ACC112 (cell line): ENCODE measurements around the gene PSEN2.
"Not testable (repeated sequence)": the region's sequence is repeated elsewhere in the genome, so short reads cannot be mapped to it uniquely, and the experiment has no call there.

Source experiments
- H2AFZ ChIP-seq: fragments of 200-600 bp; sonication (generic); one replicate; pipeline ENCODE4 v1.6.0; 2017; ENCODE audit warnings: antibody characterized with exemption, low read length; ENCODE audit not compliant: unreplicated experiment
- H3K27ac ChIP-seq: fragments of 200-600 bp; sonication (generic); 2 replicates; pipeline ENCODE4 v1.5.1; 2014; ENCODE audit warnings: low read depth, mild to moderate bottlenecking, antibody characterized with exemption, low read length, moderate library complexity
- H3K27me3 ChIP-seq: fragments of 200-600 bp; sonication (generic); 2 replicates; pipeline ENCODE4 v1.6.1; 2014; ENCODE audit warnings: mild to moderate bottlenecking, antibody characterized with exemption, low read length, moderate library complexity, mixed read lengths; ENCODE audit not compliant: insufficient read depth
- H3K36me3 ChIP-seq: fragments of 200-600 bp; sonication (generic); 2 replicates; pipeline ENCODE4 v1.6.1; 2016; ENCODE audit warnings: mild to moderate bottlenecking, antibody characterized with exemption, low read length, moderate library complexity, mixed read lengths; ENCODE audit not compliant: insufficient read depth
- H3K4me1 ChIP-seq: fragments of 200-600 bp; sonication (generic); one replicate; pipeline ENCODE4 v1.6.1; 2016; ENCODE audit warnings: low read length, mixed read lengths; ENCODE audit not compliant: insufficient read depth, unreplicated experiment, control insufficient read depth
- H3K4me3 ChIP-seq: fragments of 200-600 bp; sonication (generic); 2 replicates; pipeline ENCODE4 v1.5.1; 2014; ENCODE audit warnings: mild to moderate bottlenecking, low read depth, low read length
- H3K79me2 ChIP-seq: fragments of 200-600 bp; sonication (generic); one replicate; pipeline ENCODE4 v1.6.0; 2016; ENCODE audit warnings: low read length; ENCODE audit not compliant: control insufficient read depth, unreplicated experiment, insufficient read depth

The PSEN2 gene

GRCh38 chr1:226916497-226916896, 46.1 kb downstream of the PSEN2 start:
- H3K79me2 ChIP-seq, result no peaks in the 10 kb centered on the region
- H3K4me3 ChIP-seq, result no peak overlapping the region
- no peak overlapping the region for H3K27ac ChIP-seq
- H3K36me3 ChIP-seq, result no peaks in the 10 kb centered on the region
- H3K4me1 ChIP-seq, result no peaks in the 10 kb centered on the region
- H3K27me3 ChIP-seq, result no peaks in the 10 kb centered on the region
- no peak overlapping the region for H2AFZ ChIP-seq

DNA sequence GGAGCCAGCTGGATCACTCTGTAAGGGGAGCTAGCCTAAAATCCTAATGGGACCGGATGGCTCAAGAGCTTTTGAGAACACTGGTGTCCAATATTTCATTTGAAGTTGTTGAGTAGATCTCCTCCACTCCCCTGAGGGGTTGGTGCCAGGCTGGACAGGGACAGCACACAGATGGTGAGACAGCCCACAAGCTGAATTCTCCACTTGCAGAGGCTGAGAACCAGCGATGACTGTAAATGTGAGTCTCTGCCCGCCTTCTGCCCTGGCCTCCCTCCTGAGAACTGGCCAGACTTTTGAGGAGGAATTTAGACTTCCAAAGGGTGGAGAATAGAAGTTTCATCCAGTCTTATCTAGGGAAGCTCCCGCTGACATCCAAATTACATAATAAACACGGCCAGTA, 49.2 kb downstream of the PSEN2 start:
- Histone ChIP-seq H3K4me3 (no peak overlapping the region), H2AFZ (no peak overlapping the region), H3K79me2 (no peaks in the 10 kb centered on the region), H3K27me3 (no peaks in the 10 kb centered on the region), H3K36me3 (no peaks in the 10 kb centered on the region), H3K27ac (no peak overlapping the region), H3K4me1 (no peaks in the 10 kb centered on the region)

DNA sequence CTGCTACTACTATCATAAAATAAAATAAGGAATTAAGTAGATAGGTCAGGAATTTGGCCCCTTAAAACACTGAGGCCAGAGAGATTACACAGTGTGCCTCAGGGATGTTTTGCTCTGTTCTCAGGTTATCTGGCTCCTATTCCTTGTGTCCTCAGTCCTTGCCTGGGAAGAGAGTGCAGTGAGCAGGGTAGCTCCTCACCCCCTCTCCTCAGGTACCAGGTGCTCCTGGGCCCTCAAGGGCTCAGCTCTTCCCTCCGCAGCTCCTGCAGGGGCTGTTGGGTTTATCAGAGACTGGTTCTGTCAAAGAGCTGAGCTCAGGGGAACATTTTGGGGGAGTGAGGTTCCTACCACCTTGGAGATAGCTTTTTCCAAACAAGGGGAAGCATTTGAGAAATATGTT, 49.6 kb downstream of the PSEN2 start:
- H3K79me2 ChIP-seq, result no peaks in the 10 kb centered on the region
- H3K36me3 ChIP-seq, result no peaks in the 10 kb centered on the region
- no peak overlapping the region for H3K27ac ChIP-seq
- H3K27me3 ChIP-seq, result no peaks in the 10 kb centered on the region
- no peak overlapping the region for H2AFZ ChIP-seq
- no peak overlapping the region for H3K4me3 ChIP-seq
- no peaks in the 10 kb centered on the region for H3K4me1 ChIP-seq

DNA sequence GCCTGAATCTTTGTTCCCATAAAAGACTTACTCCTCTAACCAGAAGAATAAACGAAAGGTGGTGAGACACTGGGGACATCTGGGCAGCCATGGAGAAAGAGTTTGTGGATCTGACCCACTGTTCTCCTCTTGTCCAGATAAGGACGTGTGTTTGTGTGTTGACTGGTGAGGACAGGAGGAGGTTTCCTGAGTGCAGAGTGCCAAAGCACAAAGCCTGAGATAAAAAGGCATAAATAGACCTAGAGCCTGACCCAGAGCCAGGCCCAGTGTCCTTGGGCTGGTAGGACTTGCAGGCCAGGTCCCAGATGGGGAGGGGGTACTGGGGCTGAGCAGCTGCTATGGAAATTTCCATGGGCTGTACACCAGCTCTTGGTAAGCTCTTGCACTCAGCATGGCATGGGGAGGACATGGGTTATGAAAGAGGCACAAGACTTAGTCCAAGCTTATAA, 50.1 kb downstream of the PSEN2 start:
- Histone ChIP-seq H3K27me3 (no peaks in the 10 kb centered on the region), H2AFZ (no peak overlapping the region), H3K36me3 (no peaks in the 10 kb centered on the region), H3K79me2 (no peaks in the 10 kb centered on the region), H3K4me1 (no peaks in the 10 kb centered on the region), H3K4me3 (no peak overlapping the region), H3K27ac (no peak overlapping the region)

- no peak overlapping the region for H3K4me3 ChIP-seq
- no peaks in the 10 kb centered on the region for H3K79me2 ChIP-seq
- no peaks in the 10 kb centered on the region for H3K36me3 ChIP-seq
- no peaks in the 10 kb centered on the region for H3K4me1 ChIP-seq
- no peaks in the 10 kb centered on the region for H3K27me3 ChIP-seq
- no peak overlapping the region for H3K27ac ChIP-seq
- no peak overlapping the region for H2AFZ ChIP-seq
Observed at GRCh38 chr1:226921504-226921903, 51.1 kb downstream of the PSEN2 start.

GRCh38 chr1:226929260-226930111, 59.1 kb downstream of the PSEN2 start:
- H3K27ac ChIP-seq, H3K79me2 ChIP-seq, H3K36me3 ChIP-seq, H3K27me3 ChIP-seq, H2AFZ ChIP-seq, H3K4me3 ChIP-seq, H3K4me1 ChIP-seq: not testable (repeated sequence)

DNA sequence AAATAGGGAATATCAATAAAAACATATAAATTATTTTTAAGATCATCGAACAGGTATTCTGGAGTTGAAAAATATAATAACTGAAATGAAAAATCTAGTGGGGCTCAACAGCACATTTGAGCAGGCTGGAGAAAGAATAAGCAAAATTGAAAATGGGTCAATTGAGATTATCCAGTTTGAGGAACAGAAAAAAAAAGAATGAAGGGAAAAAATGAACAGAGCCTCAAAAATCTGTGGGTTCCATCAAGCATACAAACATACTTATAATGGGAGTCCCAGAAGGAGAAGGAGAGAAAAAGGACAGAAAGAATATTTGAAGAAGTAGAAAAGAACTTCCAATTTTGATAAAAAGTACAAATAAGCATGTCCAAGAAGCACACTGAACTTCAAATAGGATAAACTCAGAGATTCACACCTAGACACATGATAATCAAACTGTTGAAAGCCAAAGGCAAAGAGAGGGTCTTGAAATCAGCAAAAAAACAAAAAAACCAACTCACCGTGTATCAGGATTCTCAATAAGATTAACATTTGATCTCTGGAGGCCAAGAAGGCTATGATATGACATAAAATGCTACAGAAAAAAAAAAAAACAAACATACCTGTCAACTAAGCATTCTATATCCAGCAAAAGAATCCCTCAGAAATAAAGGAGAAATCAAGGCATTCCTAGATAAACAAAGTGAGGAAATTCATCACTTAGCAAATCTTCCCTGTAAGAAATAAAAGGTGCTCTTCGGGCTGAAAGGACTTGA, 64.2 kb downstream of the PSEN2 start:
- Histone ChIP-seq H2AFZ (no peak overlapping the region), H3K27ac (no peak overlapping the region), H3K27me3 (no peaks in the 10 kb centered on the region), H3K4me3 (no peak overlapping the region), H3K4me1 (peaks cover 12% of the 10 kb centered on the region), H3K36me3 (no peaks in the 10 kb centered on the region; the same call in 1 of the 2 replicates), H3K79me2 (no peaks in the 10 kb centered on the region)

GRCh38 chr1:226937940-226938725, 67.7 kb downstream of the PSEN2 start:
- Histone ChIP-seq H2AFZ (peak overlapping the region; percentile 66), H3K36me3 (no peaks in the 10 kb centered on the region; the same call in 1 of the 2 replicates), H3K27me3 (no peaks in the 10 kb centered on the region), H3K4me1 (peaks cover 14% of the 10 kb centered on the region), H3K27ac (peak overlapping the region; percentile 84), H3K79me2 (no peaks in the 10 kb centered on the region), H3K4me3 (peak overlapping the region; percentile 86)

- Histone ChIP-seq H3K4me3 (peak overlapping the region; percentile 86), H3K27me3 (no peaks in the 10 kb centered on the region), H3K79me2 (no peaks in the 10 kb centered on the region), H3K4me1 (peaks cover 14% of the 10 kb centered on the region), H3K27ac (peak overlapping the region; percentile 84), H2AFZ (peak overlapping the region; percentile 84), H3K36me3 (no peaks in the 10 kb centered on the region; the same call in 1 of the 2 replicates)
Observed at GRCh38 chr1:226938903-226939437, 68.6 kb downstream of the PSEN2 start.

- Histone ChIP-seq H2AFZ (peak overlapping the region; percentile 84), H3K36me3 (no peaks in the 10 kb centered on the region; the same call in 1 of the 2 replicates), H3K27ac (peak overlapping the region; percentile 84), H3K79me2 (no peaks in the 10 kb centered on the region), H3K4me1 (peaks cover 14% of the 10 kb centered on the region), H3K4me3 (peak overlapping the region; percentile 86), H3K27me3 (no peaks in the 10 kb centered on the region)
Observed at GRCh38 chr1:226939438-226940028, 69.1 kb downstream of the PSEN2 start.
